Chondrocyte (in vitro differentiated cells): ENCODE results near the gene PCDHGC4. TPM values are rescaled to one million over a fixed set of nuclear protein-coding genes. Genes with fewer than 3 reads are reported as not detected.
A peak's percentile ranks its signal among the peaks of the same experiment; 100 is the strongest.

Source experiments
- DNase-seq: peaks from one replicate; pipeline ENCODE4 v3.0.0; 2021; ENCODE audit warnings: mixed read lengths, low spot score
- H3K27ac Mint-ChIP-seq: one replicate; pipeline ENCODE4 v1.8.0; 2021; ENCODE audit warnings: mild to moderate bottlenecking, moderate library complexity, mixed read lengths; ENCODE audit not compliant: unreplicated experiment
- H3K27me3 Mint-ChIP-seq: 2 replicates; pipeline ENCODE4 v1.8.0; 2021; ENCODE audit warnings: low read depth, mixed read lengths
- H3K36me3 Mint-ChIP-seq: 2 replicates; pipeline ENCODE4 v1.8.0; 2021; ENCODE audit warnings: low read depth, mixed read lengths
- H3K4me1 Mint-ChIP-seq: 2 replicates; pipeline ENCODE4 v1.8.0; 2021; ENCODE audit warnings: low read depth, mild to moderate bottlenecking, mixed read lengths
- H3K4me3 Mint-ChIP-seq: one replicate; pipeline ENCODE4 v1.8.0; 2021; ENCODE audit warnings: mild to moderate bottlenecking, moderate library complexity, mixed read lengths; ENCODE audit not compliant: unreplicated experiment
- H3K9me3 Mint-ChIP-seq: 2 replicates; pipeline ENCODE4 v1.8.0; 2021; ENCODE audit warnings: low read depth, mixed read lengths
- CTCF ChIP-seq: fragments of 200-600 bp; sonication (generic); IDR thresholded peaks from 2 replicates; pipeline ENCODE4 v1.5.0; 2021; ENCODE audit warnings: antibody characterized with exemption, mild to moderate bottlenecking, moderate library complexity
- total RNA-seq: library from RNA; stranded (reverse); gene quantifications from 3 replicates; pipeline ENCODE4 v1.2.1, GENCODE V29; 2021

The PCDHGC4 gene
- total RNA-seq, 1 donor from 2014 or later = 1.1 TPM

GRCh38 chr5:141517312-141517711 lies 32.5 kb downstream of the PCDHGC4 start:
- peaks cover 99% of the 10 kb centered on the region for H3K4me1 Mint-ChIP-seq
- H3K36me3 Mint-ChIP-seq = peaks cover 4% of the 10 kb centered on the region
- no peaks in the 10 kb centered on the region for H3K9me3 Mint-ChIP-seq
- no peak for DNase-seq
- no peak for TF ChIP-seq CTCF
- H3K4me3 Mint-ChIP-seq = no peak overlapping the region
- peak overlapping the region; percentile 77 for H3K27ac Mint-ChIP-seq
- H3K27me3 Mint-ChIP-seq = no peaks in the 10 kb centered on the region

GRCh38 chr5:141517880-141518617 lies 33.2 kb downstream of the PCDHGC4 start:
- Mint-ChIP-seq H3K27me3 (no peaks in the 10 kb centered on the region), H3K9me3 (no peaks in the 10 kb centered on the region), H3K27ac (peak overlapping the region; percentile 92), H3K4me3 (no peak overlapping the region), H3K36me3 (peaks cover 4% of the 10 kb centered on the region), H3K4me1 (peaks cover 97% of the 10 kb centered on the region)
- DNase-seq = no peak
- no peak for TF ChIP-seq CTCF

- no peak for TF ChIP-seq CTCF
- Mint-ChIP-seq H3K4me1 (peaks cover 92% of the 10 kb centered on the region), H3K27ac (peak overlapping the region; percentile 92), H3K36me3 (peaks cover 4% of the 10 kb centered on the region), H3K4me3 (no peak overlapping the region), H3K27me3 (no peaks in the 10 kb centered on the region), H3K9me3 (no peaks in the 10 kb centered on the region)
- no peak for DNase-seq
These were observed 33.8 kb downstream of the PCDHGC4 start for GRCh38 chr5:141518618-141519015.

- H3K4me1 Mint-ChIP-seq = peaks cover 92% of the 10 kb centered on the region
- H3K4me3 Mint-ChIP-seq = no peak overlapping the region
- DNase-seq = no peak
- peaks cover 4% of the 10 kb centered on the region for H3K36me3 Mint-ChIP-seq
- H3K9me3 Mint-ChIP-seq = no peaks in the 10 kb centered on the region
- no peak for TF ChIP-seq CTCF
- peak overlapping the region; percentile 95 for H3K27ac Mint-ChIP-seq
- no peaks in the 10 kb centered on the region for H3K27me3 Mint-ChIP-seq
These were observed 35.1 kb downstream of the PCDHGC4 start for GRCh38 chr5:141519605-141520565.

- Mint-ChIP-seq H3K27ac (peak overlapping the region; percentile 95), H3K4me1 (peaks cover 92% of the 10 kb centered on the region), H3K9me3 (no peaks in the 10 kb centered on the region), H3K36me3 (peaks cover 7% of the 10 kb centered on the region), H3K4me3 (no peak overlapping the region), H3K27me3 (no peaks in the 10 kb centered on the region)
- DNase-seq = no peak
- TF ChIP-seq CTCF = no peak
These were observed 36.5 kb downstream of the PCDHGC4 start for GRCh38 chr5:141521244-141521781.
